HG03095 (cell line): ENCODE data around the gene ZMIZ1.

Source experiments
- ATAC-seq: cut with Tn5 transposase; IDR thresholded peaks from one replicate; pipeline ENCODE4 v1.9.1; 2021; ENCODE audit warnings: moderate library complexity; ENCODE audit not compliant: unreplicated experiment

Gene ZMIZ1

GRCh38 chr10:79258894-79259293, 190.1 kb downstream of the ZMIZ1 start:
- no peak for ATAC-seq

DNA sequence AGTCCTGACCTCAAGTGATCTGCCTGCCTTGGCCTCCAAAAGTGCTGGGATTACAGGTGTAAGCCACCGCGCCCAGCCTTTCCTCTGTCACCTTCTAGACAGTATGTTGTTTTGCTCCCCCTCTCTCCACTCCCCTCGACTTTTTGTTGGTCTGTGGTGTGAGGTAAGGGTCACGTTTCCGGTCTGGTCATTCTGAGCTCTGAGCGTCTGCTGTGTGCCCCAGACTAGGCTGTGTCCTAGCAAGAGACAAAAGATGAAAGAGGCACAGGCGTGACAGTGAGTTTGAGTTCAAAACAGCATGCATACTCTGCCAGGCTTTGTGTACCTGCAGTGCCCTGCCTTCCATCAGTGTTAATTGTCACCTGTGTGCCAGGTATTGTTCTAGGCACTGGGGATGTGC, 191.1 kb downstream of the ZMIZ1 start:
- ATAC-seq, result no peak

DNA sequence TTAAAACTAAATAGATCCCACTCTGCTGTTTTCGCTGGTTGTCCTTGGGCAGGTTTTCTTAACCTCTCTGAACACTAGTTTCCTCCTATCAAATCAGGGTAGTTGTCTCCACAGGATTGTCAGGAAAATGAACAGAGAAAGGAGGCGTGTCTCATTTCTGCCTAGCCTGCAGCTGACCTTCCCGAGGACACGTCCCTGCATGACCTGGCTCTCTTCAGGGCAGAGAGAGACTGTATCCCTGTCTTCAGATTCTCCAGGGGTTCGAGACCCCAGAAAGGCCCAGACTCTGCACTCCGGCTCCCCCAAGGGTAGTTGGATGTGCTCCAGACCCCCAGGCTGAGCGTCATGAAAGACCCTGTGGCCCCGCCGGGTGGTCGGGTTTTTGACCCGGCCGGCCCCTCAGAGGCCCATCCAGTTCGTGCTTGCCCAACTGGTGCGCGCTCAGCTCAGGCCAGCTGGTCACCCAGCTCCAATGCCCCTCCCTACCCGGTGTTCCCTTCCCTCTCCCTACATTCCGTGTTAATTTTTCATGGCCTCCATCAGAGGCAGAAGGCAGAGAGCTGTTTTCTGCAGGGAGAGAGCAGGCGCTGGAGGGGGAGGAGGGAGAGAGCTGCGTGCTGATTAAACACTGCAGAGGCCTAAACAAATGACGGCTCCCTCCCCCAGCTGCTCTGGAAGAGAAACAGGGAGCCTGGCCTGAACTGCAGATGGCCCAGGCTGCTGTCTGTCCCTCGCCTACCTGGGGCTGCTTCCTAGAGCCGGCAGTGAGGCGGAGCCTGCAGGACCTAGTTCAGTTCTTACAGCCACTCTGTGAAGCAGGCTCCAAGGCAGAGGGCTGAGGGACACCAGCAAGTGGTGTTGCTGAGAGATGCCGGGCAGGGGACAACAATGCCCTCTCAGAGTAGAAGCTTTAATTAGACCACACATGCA, 192.3 kb downstream of the ZMIZ1 start:
- no peak for ATAC-seq

DNA sequence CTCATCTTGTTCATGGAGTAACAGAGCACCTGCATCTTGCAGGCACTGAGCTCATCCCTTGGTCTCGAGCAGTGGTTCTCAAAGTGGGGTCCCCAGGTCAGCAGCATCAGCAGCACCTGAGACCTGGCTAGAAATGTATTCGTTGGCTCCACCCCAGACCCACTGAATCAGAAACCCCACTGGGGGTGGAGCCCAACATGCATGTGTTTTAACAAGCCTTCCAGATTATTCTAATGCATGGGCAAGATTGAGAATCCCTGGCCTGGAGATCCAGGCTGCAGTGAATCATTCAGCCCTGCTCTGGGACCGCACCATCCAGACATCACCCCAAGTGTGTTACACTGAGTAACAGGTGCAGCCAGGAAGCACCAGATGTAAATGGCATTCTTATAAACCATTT, 193.4 kb downstream of the ZMIZ1 start:
- ATAC-seq, result no peak

- ATAC-seq, result no peak
Measured at GRCh38 chr10:79262959-79263746, 194.4 kb downstream of the ZMIZ1 start.

DNA sequence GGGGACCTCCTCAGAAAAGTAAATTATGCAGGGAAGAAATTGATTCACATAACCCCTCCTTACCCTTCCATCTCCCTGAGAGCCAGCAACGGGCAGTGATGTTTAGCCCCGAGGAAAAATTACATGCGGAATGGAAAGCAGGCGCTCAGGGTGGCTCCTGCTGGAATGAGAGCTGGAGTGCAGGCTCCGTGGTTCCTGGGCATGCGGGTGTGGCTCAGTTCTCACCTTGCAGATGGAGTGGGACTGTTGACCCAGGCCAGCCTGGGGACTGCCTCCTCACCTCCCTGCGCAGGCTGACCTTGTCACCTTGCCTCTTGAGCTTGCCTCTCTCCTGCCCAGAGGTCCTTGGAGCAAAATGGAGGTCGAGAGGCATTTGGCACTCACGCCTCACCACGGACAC, 195.2 kb downstream of the ZMIZ1 start:
- no peak for ATAC-seq

DNA sequence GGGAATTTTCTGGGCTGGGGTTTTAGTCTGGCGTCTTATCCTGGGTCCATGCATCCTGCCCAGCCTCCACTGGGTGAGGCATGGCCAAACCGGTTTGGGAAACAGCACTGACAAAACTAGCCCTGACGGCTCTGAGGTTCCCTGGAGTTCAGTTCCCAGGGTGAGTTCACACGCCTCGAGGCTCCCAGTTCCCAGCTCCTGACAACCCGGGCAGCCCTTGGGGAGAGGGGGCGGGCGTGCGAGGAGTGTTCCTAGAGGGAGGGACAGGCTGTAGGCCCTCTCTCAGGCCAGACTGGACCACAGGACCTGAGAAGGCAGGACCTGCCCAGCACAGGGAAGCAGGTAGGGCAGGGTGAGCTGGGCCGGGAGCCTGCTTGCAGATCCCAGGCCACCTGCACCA, 196.2 kb downstream of the ZMIZ1 start:
- no peak for ATAC-seq

DNA sequence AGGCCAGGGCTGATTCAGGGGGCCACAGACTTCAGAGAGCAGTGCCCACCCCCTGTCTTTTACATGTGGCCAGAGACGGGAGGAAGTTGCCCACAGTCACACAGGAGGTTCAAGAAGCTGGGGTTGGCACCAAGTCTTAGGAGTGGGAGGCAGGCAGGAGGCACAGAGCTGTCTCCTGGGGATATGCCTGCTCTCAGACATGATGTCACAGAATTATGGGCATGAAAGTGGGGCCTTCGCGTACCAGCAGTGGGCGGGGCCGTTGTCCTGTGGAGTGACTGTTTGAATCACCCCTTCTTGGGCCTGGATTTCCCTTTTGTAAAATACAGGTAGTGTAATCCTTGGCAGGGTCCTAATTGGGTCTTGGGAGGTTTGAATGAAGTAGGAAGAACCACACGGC, 197.3 kb downstream of the ZMIZ1 start:
- peak; percentile 15 for ATAC-seq

- peak; percentile 80 for ATAC-seq
Measured at GRCh38 chr10:79266543-79267312, 198.0 kb downstream of the ZMIZ1 start.

DNA sequence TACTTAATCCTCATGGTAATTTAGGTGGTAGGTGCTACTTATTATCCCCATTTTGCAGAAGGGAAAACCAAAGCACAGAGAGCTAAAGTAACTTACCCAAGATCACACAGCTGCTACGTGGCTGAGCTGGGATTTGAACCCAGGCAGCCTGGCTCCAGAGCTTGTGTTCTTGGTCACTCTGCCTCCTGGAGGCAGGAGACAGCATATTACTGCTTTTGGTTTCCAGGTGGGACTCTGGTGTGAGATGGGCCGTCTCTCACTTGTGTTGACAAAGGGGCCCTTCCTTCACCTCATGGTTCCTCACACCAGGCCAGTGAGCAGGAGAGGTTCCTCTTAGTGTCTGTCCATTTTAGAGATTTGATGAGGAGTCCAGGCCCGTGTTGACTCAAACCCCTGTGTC, 198.7 kb downstream of the ZMIZ1 start:
- ATAC-seq, result no peak

DNA sequence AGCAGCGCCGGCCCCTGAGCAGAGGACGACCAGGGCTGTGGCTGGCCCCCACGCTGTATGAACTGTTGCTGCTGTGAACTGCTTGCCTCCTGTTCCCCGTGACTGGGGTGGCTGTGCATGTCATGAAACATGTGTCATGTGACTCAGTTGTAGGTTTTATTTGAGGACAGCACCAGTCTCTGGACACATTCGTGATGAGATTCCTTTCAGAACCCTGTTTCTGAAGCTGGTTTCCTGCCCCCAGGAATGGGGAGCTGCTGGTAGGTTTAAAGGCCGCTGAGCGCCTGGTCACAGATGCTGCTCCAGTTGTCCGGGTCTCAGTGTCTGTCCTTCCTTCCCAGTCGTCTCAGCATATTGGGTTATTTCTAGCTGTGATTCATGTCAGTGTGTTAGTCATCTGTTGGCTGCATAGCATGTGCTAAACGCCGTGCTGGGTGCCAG, 199.4 kb downstream of the ZMIZ1 start:
- ATAC-seq, result no peak

- no peak for ATAC-seq
Measured at GRCh38 chr10:79268742-79269141, 200.0 kb downstream of the ZMIZ1 start.

DNA sequence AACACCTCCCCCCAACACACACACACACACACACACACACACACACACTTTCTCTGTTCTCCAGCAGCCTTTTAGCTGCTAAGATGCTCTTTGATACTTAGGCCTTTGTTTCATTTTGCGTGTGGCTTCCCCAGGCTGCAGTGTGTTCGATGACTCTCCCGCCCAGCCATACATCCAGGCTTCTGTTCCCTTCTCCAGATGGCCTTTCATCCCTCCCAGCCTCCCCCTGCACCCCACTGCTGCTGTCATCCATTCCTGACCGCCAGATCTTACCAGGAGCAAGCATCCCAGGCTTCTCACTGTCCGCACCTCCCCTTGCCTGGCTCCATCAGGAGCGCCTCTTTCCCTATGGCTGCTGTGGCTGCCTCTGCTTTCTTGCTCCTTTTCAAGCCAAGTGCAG, 200.7 kb downstream of the ZMIZ1 start:
- no peak for ATAC-seq

DNA sequence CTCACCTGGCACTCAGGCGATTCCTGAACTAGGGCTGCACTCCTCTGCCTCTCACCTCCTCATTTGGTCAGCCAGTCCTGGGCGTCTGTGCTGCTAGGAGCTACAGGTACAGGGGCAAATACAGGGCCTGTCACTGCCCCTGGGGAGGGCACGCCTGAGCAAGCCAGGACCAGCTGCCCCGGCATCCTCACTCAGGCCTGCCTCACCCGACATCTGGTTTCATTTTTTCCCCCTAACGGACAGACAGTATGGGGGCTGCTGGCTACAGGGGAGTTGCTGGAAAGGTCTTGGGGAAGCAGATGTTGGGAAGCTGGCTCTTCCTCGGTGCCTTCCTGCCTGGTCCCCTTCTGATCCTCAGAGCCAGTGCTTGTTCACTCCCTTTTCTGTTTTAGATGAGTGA, 201.2 kb downstream of the ZMIZ1 start:
- no peak for ATAC-seq

- no peak for ATAC-seq
Measured at GRCh38 chr10:79270466-79271246, 201.9 kb downstream of the ZMIZ1 start.

DNA sequence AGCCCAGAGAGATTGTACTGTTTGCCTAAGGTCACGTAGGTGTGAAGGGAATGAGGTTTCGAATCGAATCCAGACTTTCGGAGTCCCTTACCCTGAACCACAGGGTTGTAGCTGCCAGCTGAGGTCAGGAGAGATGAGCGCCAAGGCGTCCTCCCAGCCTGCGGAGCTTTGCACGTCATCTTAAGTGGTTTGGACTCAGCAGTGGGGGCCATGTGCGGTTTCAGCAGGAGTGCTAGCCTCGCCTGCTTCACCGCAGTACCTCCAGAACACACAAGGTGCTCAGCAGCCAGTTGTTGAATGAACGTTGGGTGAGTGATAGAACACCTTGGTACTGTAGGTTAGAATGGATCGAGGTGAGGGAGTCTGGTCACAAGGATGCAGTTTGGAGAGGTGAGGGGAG, 203.6 kb downstream of the ZMIZ1 start:
- no peak for ATAC-seq

GRCh38 chr10:79273604-79274003, 204.8 kb downstream of the ZMIZ1 start:
- no peak for ATAC-seq

- ATAC-seq, result no peak
Measured at GRCh38 chr10:79274279-79275104, 205.7 kb downstream of the ZMIZ1 start.

DNA sequence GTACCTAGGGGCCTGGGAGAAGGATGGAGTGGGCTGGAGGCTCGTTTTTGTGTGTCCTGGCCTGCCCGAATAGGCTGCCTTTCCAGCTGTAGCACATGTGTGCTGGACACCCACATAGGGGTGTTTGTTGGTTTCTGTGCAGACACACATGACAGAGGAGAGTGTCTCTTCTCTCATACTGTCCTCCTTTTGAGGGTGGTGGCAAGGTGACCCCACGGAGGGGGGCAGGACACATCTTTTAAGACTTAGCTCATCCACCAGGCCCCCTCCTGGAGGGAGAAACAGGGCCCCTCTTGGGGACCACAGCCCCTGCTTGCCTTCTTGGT, 206.3 kb downstream of the ZMIZ1 start:
- no peak for ATAC-seq

GRCh38 chr10:79275431-79275851, 206.7 kb downstream of the ZMIZ1 start:
- no peak for ATAC-seq
